Measurements from ENCODE around the gene NDC80.
"Not testable (repeated sequence)": the region's sequence is repeated elsewhere in the genome, so short reads cannot be mapped to it uniquely, and the experiment has no call there.

Gene NDC80

DNA sequence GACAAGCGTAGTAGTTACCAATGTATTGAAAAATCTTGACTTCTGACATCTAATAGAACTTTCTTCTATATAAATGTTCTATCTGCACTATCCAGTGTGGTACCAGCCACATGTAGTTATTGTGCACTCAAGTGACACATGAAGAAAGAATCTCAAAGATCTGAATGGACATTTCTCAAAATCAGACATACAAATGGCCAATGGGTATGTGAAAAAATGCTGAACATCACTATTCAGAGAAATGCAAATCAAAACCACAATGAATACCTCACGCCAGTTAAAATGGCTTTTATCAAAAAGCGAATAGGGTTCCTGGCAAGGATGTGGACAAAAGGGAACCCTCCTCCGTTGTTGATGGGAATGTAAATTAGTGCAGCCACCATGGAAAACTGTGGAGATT is 46.7 kb downstream of the NDC80 start:
- no peak for DNase-seq (ENCODE audit: low read depth in 2 of 3, low spot score in 2 of 3)

DNA sequence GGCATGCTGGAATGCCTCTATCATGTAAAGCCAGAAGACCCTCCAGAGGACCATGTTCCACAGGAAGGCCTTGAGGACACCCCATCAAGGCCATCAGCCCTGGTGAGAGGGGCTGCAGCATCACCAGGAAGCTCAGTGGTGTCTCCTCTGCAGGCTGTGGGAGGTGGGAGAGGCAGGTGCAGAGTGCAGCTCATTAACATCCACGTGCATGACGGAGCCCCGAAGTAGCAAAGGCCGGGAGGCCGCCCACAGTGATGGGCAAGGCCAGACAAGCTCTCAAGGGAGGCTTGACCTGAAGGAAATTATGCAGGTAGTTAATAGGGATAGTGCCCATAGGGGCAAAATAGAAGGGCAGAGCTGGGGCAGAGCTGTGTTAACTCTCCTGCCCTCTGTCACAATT is 53.9 kb downstream of the NDC80 start:
- no peak for DNase-seq (ENCODE audit: low read depth in 2 of 3, low spot score in 2 of 3)

- no peak for DNase-seq (ENCODE audit: low read depth in 2 of 3, low spot score in 2 of 3)
Observed at GRCh38 chr18:2627821-2628276, 56.5 kb downstream of the NDC80 start.

- no peak for DNase-seq (ENCODE audit: low read depth in 2 of 3, low spot score in 2 of 3)
Observed at GRCh38 chr18:2629003-2629402, 57.6 kb downstream of the NDC80 start.

- DNase-seq (ENCODE audit: low read depth in 2 of 3, low spot score in 2 of 3): no peak
Observed at GRCh38 chr18:2635586-2635985, 64.2 kb downstream of the NDC80 start.

DNA sequence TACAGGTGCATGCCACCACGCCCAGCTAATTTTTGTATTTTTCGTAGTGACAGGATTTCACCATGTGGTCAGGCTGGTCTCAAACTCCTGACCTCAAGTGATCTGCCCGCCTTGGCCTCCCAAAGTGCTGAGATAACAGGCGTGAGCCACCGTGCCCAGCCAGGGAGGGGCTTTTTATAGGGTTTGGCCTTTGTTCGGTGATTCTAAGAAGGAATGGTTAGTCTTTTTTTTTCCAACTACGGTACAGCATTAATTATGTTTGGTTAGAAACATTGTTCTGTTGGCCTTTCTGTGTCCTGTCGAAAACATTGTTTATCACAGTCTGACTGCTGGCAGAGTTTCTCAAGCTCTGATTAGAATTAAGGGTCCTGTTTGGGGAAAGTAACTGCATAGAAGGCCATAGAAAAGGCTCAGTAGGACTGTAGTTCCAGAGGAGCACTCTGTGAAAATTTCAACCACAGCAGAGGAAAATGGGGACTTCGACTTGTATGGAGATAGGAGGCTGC is 64.8 kb downstream of the NDC80 start:
- DNase-seq (ENCODE audit: low read depth in 2 of 3, low spot score in 2 of 3): no peak

DNA sequence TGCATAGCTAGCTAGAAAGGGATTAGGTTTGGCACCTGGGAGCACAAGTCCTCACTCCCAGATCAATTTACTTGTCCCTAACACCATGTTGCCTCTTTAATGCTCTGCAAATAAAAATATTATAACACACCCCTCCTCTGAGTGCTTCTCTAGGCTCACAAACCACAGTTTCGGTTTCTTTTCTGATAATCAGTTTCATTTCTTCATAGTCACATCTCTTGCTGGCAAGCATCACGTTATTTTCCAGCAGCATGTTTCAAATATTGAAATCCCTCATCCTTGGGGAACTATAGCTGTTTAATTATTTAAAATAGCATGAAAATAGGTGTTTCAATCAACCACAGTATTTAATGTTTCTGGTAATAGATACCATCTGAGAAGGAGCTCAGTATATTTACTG is 70.3 kb downstream of the NDC80 start:
- no peak for DNase-seq (ENCODE audit: low read depth in 2 of 3, low spot score in 2 of 3)

GRCh38 chr18:2642771-2643170 is 71.4 kb downstream of the NDC80 start:
- no peak for DNase-seq (ENCODE audit: low read depth in 2 of 3, low spot score in 2 of 3)

DNA sequence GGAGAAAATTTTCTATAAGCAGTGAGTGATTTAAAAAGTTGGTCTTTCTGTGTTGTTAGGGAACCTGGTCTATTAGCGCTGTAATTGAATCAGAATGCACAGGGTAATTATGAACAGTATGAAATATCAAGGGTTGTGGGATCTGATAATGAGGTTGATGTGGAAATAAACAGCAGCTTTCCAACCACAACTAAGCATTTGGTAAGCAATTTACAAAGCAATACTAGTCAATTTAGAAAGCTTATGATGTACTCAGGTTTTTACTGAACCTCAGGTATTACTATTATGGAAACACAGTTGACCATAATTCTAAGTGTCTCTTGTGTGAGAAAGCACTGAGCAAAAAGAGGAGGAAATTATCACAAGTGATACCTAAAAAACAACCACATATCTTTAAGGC is 73.2 kb downstream of the NDC80 start:
- DNase-seq (ENCODE audit: low read depth in 2 of 3, low spot score in 2 of 3): no peak

- no peak for DNase-seq (ENCODE audit: low read depth in 2 of 3, low spot score in 2 of 3)
Observed at GRCh38 chr18:2651981-2652380, 80.6 kb downstream of the NDC80 start.

GRCh38 chr18:2653467-2653866 is 82.1 kb downstream of the NDC80 start:
- no peak for DNase-seq (ENCODE audit: low read depth in 2 of 3, low spot score in 2 of 3)

DNA sequence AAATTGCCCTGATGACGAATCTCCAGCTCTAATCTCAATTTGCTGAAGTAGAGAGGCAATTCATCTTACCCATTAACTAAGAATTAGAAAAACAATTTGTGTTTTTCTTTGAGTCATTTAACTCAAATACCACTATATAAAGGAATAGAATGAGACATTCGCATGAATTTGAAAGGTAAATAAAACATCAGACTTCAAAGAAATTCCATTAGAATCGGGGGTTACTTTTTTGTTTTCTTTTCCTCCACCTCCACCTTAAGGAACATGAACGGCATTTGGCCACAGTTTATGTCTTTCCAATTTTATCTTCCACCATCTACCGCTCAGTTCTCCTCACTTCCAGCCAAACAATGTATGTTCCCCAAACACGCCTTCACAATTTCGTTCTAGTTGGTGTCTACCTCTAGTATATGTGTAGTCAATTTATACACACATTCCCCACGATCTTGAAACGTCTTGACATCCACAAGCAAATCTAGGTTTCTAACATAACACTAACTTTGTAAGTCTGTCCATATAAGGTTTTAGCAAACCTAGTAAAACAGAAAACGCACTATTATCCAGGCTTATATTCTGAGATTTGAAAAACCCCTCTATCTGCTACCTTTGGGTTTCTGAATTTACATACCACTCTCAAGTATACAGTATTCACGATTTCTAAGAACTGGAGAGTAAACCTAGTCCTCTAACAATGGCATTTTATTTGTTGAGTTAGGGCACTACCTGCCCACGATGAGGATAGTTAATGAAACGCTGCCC is 83.0 kb downstream of the NDC80 start:
- no peak for DNase-seq (ENCODE audit: low read depth in 2 of 3, low spot score in 2 of 3)

DNA sequence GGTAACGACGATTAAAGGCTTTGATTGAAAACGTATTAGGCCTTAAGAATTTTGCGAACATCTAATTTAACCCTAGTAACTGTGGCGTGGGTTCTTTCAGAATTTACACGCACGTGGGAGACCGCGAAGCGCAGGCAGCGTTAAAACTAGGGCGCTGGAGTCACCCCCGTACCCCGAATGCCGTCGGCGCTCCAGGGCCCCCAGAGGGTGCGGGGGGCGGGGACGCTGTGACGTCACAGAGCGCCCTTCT is 83.5 kb downstream of the NDC80 start:
- DNase-seq (ENCODE audit: low read depth in 2 of 3, low spot score in 2 of 3): no peak

- DNase-seq (ENCODE audit: low read depth in 2 of 3, low spot score in 2 of 3): peak; percentile 80 to 91 (median 88)
Observed at GRCh38 chr18:2655178-2655953, 84.0 kb downstream of the NDC80 start, which contains the start of gene SMCHD1. SMCHD1 (plus strand) TSS chr18:2655726; CDS start chr18:2656076, 350 bp downstream.

DNA sequence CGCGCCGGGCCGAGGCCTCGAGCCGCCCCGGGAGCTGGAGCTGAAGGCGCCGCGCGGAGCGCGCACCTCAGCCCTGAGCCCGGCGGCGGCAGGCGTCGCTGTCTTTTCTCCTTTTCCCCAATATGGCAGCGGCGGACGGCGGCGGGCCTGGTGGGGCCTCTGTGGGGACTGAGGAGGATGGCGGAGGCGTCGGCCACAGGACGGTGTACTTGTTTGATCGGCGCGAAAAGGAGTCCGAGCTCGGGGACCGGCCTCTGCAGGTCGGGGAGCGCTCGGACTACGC is 84.5 kb downstream of the NDC80 start:
- DNase-seq (ENCODE audit: low read depth in 2 of 3, low spot score in 2 of 3): peak in 1 of 3 experiments; percentile 30

- DNase-seq (ENCODE audit: low read depth in 2 of 3, low spot score in 2 of 3): peak in 2 of 3 experiments; percentile 17 to 23
Observed at GRCh38 chr18:2656237-2656980, 85.1 kb downstream of the NDC80 start.

DNA sequence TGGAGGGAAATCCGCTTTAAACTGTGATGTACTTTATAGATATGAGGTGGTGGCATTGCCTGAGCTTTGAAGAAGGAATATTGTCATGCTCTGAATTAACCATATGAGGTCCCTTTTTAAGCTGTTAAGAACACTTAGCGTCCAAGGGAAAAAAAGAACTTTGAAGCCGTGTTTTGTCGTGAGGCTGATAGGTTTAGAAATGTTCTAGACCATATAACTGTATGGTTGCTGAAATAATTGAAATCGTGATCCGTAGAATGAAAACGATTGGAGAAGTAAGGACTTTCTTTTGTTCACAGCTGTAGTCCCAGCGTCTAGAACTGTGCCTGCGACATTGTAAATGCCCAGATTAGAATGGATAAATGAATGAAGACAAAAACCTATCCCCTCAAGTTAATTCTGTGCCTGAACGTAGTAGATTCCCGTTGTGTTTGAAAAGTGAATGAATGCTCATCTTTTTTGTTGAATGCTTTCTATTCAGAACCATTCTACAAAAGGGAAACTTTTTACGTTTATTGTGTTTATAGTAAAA is 85.7 kb downstream of the NDC80 start:
- no peak for DNase-seq (ENCODE audit: low read depth in 2 of 3, low spot score in 2 of 3)

- no peak for DNase-seq (ENCODE audit: low read depth in 2 of 3, low spot score in 2 of 3)
Observed at GRCh38 chr18:2657788-2658458, 86.6 kb downstream of the NDC80 start.

- DNase-seq (ENCODE audit: low read depth in 2 of 3, low spot score in 2 of 3): not testable (repeated sequence)
Observed at GRCh38 chr18:2660849-2661248, 89.5 kb downstream of the NDC80 start.

GRCh38 chr18:2662288-2662687 is 90.9 kb downstream of the NDC80 start:
- not testable (repeated sequence) for DNase-seq (ENCODE audit: low read depth in 2 of 3, low spot score in 2 of 3)

DNA sequence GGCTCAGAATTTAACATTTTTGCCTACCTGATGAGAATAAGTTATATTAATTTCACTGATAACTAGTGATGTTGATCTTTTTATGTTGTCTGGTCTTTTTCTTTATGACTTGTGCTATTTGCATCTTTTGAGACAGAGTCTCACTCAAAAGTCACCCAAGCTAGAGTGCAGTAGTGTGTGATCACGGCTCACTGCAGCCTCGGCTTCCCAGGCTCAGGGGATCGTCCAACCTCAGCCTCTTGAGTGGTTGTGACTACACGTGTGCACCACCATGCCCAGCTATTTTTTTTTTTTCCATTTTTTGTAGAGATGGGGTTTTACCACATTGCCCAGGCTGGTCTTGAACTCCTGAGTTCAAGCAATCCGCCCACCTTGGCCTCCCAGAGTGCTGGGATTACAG is 91.6 kb downstream of the NDC80 start:
- no peak for DNase-seq (ENCODE audit: low read depth in 2 of 3, low spot score in 2 of 3)

Measured in activated CD8-positive, alpha-beta memory T cell treated with anti-CD3 and anti-CD28 coated beads for 48 hours (primary cell).